Vagina (tissue), 2 donors: ENCODE results near the gene ZSCAN4. TPM values are rescaled to one million over a fixed set of nuclear protein-coding genes. Genes with fewer than 3 reads are reported as not detected.

Experiments used
- DNase-seq, 2 donors: peaks; one replicate each; pipeline ENCODE4 v3.0.0-alpha.2; 2017; ENCODE audit errors: extremely low spot score in 2 of 2
- H3K27ac ChIP-seq: fragments of 200-600 bp; sonication (generic); one replicate; pipeline ENCODE4 v1.5.1; 2019
- H3K27me3 ChIP-seq: fragments of 200-600 bp; sonication (generic); one replicate; pipeline ENCODE4 v1.5.1; 2019
- H3K36me3 ChIP-seq, 2 donors: fragments of 200-600 bp; sonication (generic); one replicate each; pipeline ENCODE4 v1.5.1; 2017 to 2019
- H3K4me1 ChIP-seq: fragments of 200-600 bp; sonication (generic); one replicate; pipeline ENCODE4 v1.5.1; 2019
- H3K4me3 ChIP-seq, 2 donors: fragments of 200-600 bp; sonication (generic); 1 replicate in 1 of 2; 2 replicates in 1 of 2; pipeline ENCODE4 v1.5.1; 2016 to 2019
- H3K9me3 ChIP-seq: fragments of 200-600 bp; sonication (generic); one replicate; pipeline ENCODE4 v1.5.1; 2019
- CTCF ChIP-seq, 3 experiments: fragments of 450-650 bp in 2 of 3; fragments of 200-600 bp in 1 of 3; sonication (generic) in 1 of 3; IDR thresholded peaks; one replicate each; pipeline ENCODE4 v1.5.1; 2017 to 2019; ENCODE audit warnings: antibody characterized with exemption in 3 of 3, mild to moderate bottlenecking in 2 of 3, moderate library complexity in 2 of 3
- POLR2A ChIP-seq, 2 donors: fragments of 450-650 bp; IDR thresholded peaks; one replicate each; pipeline ENCODE4 v1.6.1; 2017; ENCODE audit warnings: antibody characterized with exemption in 2 of 2, mild to moderate bottlenecking in 2 of 2, moderate library complexity in 2 of 2
- POLR2AphosphoS5 ChIP-seq, 2 donors: sonication (generic); formaldehyde crosslinking; IDR thresholded peaks; one replicate each; pipeline ENCODE4 v1.9.0; 2017; ENCODE audit warnings: antibody characterized with exemption in 2 of 2, mild to moderate bottlenecking in 2 of 2, low read depth in 1 of 2; ENCODE audit not compliant: insufficient read depth in 1 of 2
- intact Hi-C: fragments of 100-400 bp; cut with DNase I; formaldehyde crosslinking; loops from one replicate; pipeline ENCODE4 v1.15.1; 2023
- total RNA-seq: library from RNA; depleted of rRNA; stranded (reverse); fragments of >200 nt; gene quantifications from one replicate; pipeline ENCODE4 v1.2.3, GENCODE V29; 2016

ZSCAN4 gene
- total RNA-seq, 1 donor from 2014 or later, result not detected

- H3K36me3 ChIP-seq, result peaks cover 5 to 72% of the 10 kb centered on the region in 2 donors
- H3K4me1 ChIP-seq, result peaks cover 4% of the 10 kb centered on the region
- intact Hi-C loops, result no loop called here
- H3K27me3 ChIP-seq, result no peaks in the 10 kb centered on the region
- H3K27ac ChIP-seq, result no peak overlapping the region
- H3K9me3 ChIP-seq, result peaks cover 87% of the 10 kb centered on the region
- no peak for DNase-seq
- H3K4me3 ChIP-seq, result no peak overlapping the region
- TF ChIP-seq POLR2AphosphoS5 (IDR thresholded peaks at IDR 0.05; ENCODE audit: insufficient read depth in 1 of 2, low read depth in 1 of 2) (no peak), CTCF (IDR thresholded peaks at IDR 0.05) (no peak), POLR2A (IDR thresholded peaks at IDR 0.05) (no peak)
These were observed 19.5 kb downstream of the ZSCAN4 start for GRCh38 chr19:57688011-57688763.

- no peak overlapping the region for H3K4me3 ChIP-seq
- no peaks in the 10 kb centered on the region for H3K27me3 ChIP-seq
- intact Hi-C loops, result no loop called here
- H3K4me1 ChIP-seq, result no peaks in the 10 kb centered on the region
- no peak for DNase-seq
- H3K36me3 ChIP-seq, result peaks cover 5 to 57% of the 10 kb centered on the region in 2 donors
- H3K9me3 ChIP-seq, result peaks cover 88% of the 10 kb centered on the region
- H3K27ac ChIP-seq, result no peak overlapping the region
- no peak for TF ChIP-seq CTCF (IDR thresholded peaks at IDR 0.05)
- no peak for TF ChIP-seq POLR2AphosphoS5 (IDR thresholded peaks at IDR 0.05; ENCODE audit: insufficient read depth in 1 of 2, low read depth in 1 of 2)
- no peak for TF ChIP-seq POLR2A (IDR thresholded peaks at IDR 0.05)
These were observed 21.0 kb downstream of the ZSCAN4 start for GRCh38 chr19:57689750-57690149.

- Histone ChIP-seq H3K27me3 (no peaks in the 10 kb centered on the region), H3K4me3 (no peak overlapping the region), H3K27ac (no peak overlapping the region), H3K36me3 (peaks cover 0 to 29% of the 10 kb centered on the region in 2 donors), H3K4me1 (no peaks in the 10 kb centered on the region), H3K9me3 (peaks cover 70% of the 10 kb centered on the region)
- no peak for TF ChIP-seq CTCF (IDR thresholded peaks at IDR 0.05)
- no peak for DNase-seq
- intact Hi-C loops, result no loop called here
These were observed 32.9 kb downstream of the ZSCAN4 start for GRCh38 chr19:57701625-57702024.

- H3K27me3 ChIP-seq, result no peaks in the 10 kb centered on the region
- intact Hi-C loops, result no loop called here
- H3K4me3 ChIP-seq, result no peak overlapping the region
- DNase-seq, result no peak
- H3K36me3 ChIP-seq, result peaks cover 0 to 16% of the 10 kb centered on the region in 2 donors
- TF ChIP-seq POLR2AphosphoS5 (IDR thresholded peaks at IDR 0.05; ENCODE audit: insufficient read depth in 1 of 2, low read depth in 1 of 2) (no peak), POLR2A (IDR thresholded peaks at IDR 0.05) (no peak), CTCF (IDR thresholded peaks at IDR 0.05) (no peak)
- no peak overlapping the region for H3K27ac ChIP-seq
- H3K4me1 ChIP-seq, result no peaks in the 10 kb centered on the region
- peaks cover 58% of the 10 kb centered on the region for H3K9me3 ChIP-seq
These were observed 37.6 kb downstream of the ZSCAN4 start for GRCh38 chr19:57706346-57706745.

GRCh38 chr19:57708641-57709361, 40.1 kb downstream of the ZSCAN4 start, which contains the start of gene ZNF154:
Gene ZNF154, minus strand, starts transcription at chr19:57709204. Its CDS starts 233 bp downstream, at chr19:57708971.
- intact Hi-C loops, result no loop called here
- peak within 1 kb of the TSS; percentile 34 to 38 for H3K4me3 ChIP-seq
- peaks cover 0 to 11% of the 10 kb centered on the region in 2 donors for H3K36me3 ChIP-seq
- no peak within 1 kb of the TSS for H3K27ac ChIP-seq
- TF ChIP-seq POLR2A (IDR thresholded peaks at IDR 0.05) (no peak), CTCF (IDR thresholded peaks at IDR 0.05) (no peak), POLR2AphosphoS5 (IDR thresholded peaks at IDR 0.05; ENCODE audit: insufficient read depth in 1 of 2, low read depth in 1 of 2) (peak in 1 of 2 donors; percentile 31)
- no peak for DNase-seq
- H3K9me3 ChIP-seq, result peaks cover 63% of the 10 kb centered on the region
- H3K27me3 ChIP-seq, result no peaks in the 10 kb centered on the region
- no peaks in the 10 kb centered on the region for H3K4me1 ChIP-seq
